GM18870 (cell line): ENCODE measurements around the gene ARHGEF10L.

Experiments
- ATAC-seq: cut with Tn5 transposase; IDR thresholded peaks from one replicate; pipeline ENCODE4 v1.9.1; 2021; ENCODE audit warnings: moderate library complexity; ENCODE audit not compliant: unreplicated experiment

Gene ARHGEF10L

DNA sequence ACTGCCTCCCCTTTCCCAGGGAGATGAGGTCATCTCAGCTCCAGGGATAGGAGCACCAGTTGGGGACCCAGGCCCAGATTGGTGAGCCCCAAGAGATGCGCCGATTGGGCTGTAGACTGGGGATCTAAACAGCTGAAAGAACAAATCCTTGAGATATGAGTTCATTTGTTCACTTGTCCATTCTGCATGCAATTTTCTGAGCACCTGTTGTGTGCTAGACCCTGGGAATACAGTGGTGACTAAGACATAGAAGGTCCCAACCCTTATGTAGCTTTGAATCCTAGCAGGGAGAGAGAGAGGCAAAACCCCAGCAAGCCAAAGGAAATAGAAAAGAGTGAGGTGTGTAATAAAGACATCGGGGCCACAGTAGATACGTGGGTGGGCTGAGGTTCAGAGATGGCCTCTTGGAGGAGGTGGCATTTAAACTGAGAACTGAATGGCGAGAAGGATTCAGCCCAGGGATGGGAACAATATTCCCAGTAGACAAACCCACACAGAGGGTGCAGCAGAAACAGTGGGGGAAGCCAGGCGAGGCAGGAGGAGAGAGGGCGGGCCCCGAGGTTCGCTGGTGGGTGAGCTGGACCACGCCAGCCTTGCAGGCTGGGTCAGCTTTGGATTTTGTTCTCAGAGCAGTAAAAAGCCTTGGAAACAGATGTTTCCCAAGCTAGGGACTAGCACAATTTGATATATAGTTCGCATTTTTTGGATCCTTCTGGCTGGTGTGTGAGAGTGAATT, 110.0 kb downstream of the ARHGEF10L start:
- no peak for ATAC-seq

DNA sequence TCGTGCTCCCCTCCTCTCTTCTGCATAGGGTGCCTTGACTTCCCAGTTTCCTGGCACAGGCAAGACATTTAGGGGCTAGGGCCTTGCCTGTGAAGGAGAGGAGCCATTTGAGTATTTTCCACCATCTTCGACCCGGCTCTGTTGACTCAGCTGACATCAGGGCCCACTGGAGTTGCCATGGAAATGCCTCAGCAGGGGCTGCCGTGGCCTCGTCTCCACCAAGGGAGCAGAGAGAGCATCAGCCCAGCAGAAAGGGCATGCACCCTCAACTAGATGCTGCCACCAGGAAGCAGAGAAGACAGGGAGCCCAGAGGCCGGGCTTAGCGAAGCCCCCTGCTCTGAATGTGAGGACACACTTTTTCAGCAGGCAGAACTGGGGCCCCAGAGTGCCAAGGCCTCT, 113.8 kb downstream of the ARHGEF10L start:
- no peak for ATAC-seq

DNA sequence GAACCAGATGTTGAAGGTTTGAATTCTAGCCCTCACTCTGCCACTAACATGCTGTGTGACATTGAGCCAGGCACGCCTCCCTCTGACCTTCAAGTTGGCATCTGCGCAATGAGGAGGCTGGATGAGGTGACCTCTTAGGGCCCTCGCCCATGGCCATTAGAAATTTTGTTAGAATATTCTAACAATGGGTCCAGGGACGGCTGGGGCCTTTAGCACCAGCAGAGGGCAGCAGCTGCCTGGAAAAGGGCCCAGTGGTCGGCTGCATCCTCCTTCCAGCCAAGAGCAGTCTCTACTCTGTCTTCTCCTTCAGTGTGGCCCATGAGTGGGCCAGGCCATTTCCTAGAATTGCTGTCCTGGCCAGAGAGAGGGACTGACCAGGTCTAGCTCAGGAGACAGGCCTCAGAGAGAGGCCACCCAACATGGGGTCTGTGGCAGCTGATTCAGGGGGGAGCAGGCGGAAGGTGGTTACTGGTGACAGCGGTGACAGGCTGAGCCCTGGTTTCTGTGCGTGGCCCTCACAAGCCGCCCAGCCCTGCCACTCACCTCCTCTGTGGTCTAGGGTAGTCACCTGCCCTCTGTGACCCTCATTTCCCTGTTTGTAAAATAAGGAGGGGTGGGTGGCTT, 114.3 kb downstream of the ARHGEF10L start:
- ATAC-seq: no peak

DNA sequence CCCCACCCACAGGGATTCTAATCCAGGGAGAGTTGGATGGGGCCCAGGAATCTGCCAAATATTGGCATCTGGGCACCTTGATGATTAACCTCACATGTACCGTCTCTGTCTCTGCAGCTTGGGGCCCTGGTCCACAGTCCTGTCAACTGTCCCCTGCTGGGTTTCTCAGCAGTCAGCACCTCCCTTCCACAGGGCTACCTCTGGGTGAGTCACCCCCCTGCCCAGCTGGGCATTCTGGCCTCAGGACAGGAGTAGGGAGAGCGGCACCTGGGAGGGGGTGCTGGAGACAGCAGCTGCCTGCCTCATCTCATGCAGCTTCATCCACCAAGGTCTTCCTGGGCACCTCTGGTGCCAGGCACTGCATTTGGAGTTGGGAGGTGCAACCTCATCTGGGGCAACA, 115.0 kb downstream of the ARHGEF10L start:
- no peak for ATAC-seq

DNA sequence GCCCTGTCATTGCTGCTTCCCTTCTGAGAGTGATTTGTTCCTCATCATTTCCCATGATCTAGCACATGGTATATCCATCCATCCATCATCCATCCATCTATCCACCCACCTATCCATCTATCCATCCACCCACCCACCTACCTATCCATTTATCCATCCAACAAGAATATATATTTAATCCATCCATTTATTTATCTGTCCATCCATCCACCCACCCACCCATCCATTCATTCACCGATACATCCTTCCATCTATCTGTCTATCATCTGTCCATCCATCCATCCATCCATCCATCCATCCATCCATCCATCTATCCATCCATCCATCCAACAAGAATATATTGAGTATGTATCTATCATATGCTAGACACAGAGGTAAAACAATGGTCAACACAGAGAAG, 115.7 kb downstream of the ARHGEF10L start:
- ATAC-seq: no peak

DNA sequence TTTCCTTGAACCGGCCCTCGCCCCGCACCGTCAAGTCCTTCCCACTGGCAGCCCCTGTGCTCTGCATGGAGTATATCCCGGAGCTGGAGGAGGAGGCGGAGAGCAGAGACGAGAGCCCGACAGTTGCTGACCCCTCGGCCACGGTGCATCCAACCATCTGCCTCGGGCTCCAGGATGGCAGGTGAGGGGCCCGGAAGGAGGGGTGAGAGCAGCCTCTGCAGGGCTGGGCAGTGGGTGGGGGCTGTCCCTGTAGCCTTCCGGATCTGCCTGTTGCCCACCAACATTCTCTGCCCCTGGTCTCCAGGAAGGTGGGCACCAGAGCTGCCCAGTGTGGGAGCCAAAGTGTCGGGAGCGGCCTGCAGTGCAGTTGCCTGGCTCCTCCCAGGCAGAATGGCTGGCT, 116.4 kb downstream of the ARHGEF10L start:
- no peak for ATAC-seq

DNA sequence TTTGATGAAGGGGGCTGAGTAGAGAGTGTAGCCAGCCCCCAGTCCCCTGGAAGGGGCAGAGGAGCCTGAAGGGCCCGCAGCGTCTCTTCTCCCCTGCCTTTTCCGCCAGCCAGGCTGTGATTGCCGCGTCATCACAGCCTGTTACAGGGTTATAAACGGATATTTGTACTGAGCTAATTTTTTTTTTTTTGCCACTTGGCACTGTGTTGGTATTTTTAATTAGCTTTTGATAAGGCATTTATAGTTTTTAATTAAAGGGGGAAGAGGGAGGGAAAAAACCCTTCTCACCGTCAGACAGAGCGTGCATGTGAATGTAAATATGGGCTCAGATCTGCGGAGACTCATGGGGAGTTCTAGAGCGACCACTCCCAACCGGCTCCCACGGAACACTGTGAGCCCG, 117.9 kb downstream of the ARHGEF10L start:
- no peak for ATAC-seq

DNA sequence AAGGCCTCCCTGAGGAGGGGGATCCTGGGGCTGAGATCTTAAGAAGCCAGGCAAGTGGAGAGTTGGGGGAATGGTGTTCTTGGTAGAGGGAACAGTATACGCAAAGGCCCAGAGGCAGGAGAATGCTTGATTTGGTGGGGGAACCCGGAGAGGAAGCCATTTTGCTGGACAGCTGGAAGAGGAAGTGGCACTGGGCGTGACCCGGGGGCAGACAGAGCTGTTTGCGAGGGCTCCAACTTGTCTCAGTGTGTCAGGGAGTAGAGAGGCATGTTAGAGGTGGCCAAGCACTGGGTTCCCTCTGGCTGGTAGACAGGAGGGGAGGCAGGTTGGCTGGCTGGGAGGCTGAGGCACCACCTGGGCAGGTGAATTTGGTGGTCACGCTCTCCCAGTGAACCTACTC, 119.3 kb downstream of the ARHGEF10L start:
- no peak for ATAC-seq

DNA sequence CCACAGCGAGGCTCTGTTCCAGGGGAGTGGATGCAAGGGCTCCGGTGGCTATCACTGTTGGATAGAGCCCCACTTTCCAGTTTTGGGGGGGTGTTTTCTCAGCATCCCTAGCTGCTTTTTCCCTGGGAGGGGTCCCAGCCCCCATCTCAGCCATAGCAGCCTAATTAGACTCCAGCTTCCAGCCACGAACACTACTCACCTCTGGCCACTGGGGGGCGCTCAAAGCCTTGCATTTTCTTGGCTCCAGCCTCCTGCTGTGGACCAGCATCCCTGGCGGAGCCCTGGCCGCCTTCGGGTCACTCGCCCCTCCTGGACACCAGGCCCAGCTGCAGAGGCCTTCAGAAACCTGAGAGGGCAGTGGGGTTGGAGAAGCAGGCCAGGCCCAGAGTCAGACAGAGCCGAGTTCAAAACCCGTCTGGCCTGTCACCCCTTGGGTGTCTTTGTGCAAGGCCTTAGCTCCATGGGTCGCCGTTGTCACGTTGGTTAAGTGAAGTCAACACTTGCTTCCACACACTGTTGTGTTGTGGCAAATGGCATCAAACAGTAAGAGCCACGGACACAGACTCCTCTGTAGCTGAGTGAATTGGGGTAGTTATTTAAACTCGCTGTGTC, 122.2 kb downstream of the ARHGEF10L start:
- ATAC-seq: no peak

DNA sequence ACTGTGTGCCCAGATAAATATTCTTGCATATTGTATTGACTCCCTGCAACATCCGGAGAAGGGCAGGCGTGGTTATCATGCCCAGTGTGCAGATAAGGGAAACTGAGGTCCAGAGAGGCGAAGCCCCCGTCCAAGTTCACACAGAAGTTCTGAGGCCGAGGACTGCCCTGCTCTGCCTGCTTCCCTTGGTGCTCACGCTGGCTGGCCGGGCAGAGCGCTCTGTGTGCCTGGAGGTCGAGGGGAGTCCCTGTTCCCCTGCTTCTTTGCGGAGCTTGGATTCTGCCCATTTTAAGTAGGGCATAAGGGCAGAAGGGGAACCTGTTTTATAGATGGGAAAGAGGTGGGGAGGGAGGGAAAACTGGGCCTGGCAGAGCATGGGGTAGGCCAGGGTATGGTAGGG, 122.8 kb downstream of the ARHGEF10L start:
- ATAC-seq: no peak

DNA sequence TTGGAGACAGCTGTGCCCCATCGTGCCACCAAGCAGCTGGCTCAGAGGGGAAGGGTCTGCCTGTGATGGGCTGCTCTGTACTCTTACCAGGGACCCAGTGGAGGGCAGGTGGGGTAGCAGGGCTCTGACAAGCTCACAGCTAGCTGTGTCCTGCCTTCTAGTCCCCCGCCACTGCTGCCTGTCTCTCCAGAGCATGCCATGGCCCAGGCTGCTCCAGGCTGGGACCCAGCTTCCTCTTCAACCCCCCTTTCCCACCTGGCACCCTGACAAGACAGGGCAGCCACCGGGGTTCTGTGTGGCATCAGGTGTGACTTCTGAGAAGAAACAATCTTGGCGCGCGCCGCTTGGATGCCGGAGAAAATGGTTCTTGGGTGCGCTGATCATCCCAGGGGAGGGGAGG, 123.3 kb downstream of the ARHGEF10L start:
- no peak for ATAC-seq

DNA sequence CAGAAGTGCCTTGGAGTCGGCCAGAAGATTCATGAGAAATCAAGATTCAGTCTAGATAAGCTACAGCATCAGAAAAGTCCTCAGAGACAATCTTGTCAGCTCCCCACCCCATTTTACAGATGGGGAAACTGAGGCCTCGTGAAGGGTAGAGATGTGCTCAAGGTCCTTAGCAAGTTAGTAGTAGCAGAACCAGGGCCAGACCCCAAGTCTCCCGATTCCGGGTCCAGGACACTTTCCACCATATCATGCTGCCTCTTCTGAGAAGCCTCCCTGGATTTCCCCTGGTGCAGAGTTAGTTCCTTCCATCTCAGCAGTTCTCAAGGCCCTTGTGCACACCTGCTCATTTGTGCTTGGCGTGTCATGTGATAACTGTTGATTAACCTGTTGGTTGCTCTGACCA, 124.1 kb downstream of the ARHGEF10L start:
- ATAC-seq: no peak

DNA sequence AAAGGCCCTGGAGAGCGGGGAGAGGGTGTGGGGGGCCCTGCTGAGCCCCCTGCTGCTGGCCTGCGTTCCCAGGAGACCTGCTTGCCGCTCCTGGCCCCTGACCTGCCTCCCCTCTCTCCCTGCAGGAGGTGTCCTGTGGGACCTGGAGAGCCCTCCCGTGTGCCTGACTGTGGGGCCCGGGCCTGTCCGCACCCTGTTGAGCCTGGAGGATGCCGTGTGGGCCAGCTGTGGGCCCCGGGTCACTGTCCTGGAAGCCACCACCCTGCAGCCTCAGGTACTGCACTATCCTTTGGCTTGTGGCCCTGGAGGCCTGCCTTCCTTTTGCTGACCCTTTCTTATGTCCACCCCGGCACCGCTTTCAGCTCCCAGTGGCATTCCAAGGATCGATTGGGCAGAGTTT, 124.8 kb downstream of the ARHGEF10L start:
- no peak for ATAC-seq

DNA sequence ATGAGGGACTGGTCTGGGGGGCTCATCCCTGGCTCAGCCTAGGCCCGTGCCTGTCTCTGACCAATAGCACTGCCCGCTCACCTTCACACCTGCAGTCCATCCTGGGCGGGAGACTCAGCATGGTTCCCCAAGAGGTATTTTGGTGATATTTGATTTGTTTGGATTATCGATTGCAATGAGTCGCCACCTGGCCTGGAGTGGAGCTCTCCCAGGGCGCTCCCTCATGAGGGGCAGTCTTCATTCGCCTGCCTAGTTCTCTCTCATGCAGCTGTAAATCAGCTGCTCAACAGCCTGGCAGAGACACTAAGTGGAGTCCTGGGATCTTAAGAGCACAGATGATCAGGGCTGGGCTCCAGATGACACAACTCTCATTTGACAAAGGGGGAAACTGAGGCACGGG, 125.6 kb downstream of the ARHGEF10L start:
- no peak for ATAC-seq

DNA sequence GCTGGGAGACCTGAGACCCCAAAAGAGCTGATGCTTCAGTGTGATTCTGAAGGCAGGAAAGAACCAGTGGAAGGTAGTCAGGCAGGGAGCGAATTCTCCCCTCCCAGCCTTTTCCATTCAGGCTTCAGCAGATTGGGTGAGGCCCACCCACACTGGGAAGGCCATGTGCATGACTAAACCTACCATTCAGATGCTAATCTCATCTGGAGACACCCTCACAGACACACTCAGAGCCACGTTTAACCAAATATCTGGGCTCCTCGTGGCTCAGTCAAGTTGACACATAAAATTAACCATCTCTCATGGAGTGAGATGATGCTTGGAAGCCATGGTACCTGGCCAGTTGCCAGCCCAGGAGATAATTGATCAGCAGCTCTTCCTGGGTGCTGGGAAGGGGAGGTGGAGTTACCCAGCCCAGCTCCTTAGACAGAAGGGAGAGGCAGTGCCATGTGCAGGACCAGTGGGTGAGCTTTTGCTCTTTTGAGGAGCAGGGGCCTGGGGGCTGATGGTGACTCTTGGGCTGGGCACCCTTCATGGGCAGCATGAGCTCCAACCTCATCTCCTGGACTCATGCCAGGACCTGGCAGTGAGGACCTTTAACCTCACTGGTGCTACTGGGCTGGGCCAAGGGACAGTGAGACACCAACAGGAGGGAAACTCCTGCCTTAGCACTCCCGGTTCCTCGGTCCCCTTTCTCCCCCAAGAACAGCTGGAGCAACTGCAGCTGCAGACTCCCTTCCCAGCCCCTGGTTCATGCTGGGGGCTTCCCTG, 126.6 kb downstream of the ARHGEF10L start:
- no peak for ATAC-seq

DNA sequence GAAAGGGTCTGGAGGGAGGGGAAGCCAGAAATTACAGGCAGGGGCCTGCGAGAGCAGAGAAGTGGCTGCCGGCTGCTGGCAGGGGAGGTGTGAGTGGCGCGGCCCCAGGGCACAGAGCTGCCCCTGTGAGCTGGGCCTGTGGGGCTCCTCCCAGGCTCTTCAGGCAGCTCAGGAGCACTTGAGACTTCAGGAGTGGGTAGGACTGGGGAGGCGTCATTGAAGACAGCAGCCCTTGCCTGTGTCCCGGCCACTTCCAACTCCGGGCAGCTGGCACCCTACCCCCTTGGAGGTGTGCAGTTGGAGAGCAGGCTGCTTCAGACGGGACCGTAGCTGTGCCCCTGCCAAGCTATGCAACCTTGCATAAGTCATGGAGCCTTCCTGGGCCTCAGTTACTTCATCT, 128.1 kb downstream of the ARHGEF10L start:
- ATAC-seq: no peak

DNA sequence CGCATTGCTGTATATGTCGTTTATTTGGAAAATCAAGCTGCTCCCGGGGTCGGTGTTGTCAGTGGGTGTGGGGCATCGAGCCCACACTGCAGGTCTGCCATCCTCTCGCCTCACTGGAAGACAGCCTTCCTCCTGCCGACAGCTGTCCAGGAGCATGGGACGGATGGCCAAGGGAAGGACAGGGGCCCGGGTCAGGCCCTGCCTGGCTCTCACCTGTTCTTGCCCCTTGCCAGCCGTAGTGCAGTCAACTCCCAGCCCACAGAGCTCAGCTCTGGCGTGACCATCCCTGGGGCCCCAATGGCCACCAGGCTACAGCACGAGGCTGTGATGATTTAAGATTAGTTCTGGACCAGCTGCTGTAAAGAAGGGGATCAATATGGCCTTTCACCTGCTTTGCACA, 128.7 kb downstream of the ARHGEF10L start:
- ATAC-seq: no peak

DNA sequence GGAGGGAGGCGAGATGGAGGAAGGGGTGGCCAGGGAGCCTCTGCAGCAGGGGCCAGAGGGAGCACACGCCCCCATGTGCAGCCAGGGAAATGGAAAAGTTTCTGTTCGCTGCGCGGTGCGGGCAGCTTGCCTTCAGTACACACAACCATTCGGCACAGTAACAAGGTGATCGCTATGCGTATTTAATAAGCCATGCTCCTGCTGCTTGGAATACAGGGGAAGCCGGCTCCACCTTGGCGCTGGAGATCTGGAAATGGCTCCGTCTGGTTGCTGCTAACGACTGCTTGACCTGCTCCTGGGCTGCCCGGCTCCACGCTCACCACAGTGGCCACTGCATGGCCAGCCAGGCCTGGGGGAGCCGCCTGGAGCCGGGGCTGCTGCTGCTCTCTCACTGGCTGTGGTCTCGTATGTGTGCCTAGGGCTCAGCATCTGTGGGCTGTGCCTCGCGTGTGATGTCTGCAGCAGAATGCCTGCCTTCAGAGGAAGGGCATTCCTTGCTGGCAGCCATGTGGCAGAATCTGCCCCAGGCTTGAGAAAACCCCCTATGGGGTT, 129.2 kb downstream of the ARHGEF10L start:
- ATAC-seq: no peak

DNA sequence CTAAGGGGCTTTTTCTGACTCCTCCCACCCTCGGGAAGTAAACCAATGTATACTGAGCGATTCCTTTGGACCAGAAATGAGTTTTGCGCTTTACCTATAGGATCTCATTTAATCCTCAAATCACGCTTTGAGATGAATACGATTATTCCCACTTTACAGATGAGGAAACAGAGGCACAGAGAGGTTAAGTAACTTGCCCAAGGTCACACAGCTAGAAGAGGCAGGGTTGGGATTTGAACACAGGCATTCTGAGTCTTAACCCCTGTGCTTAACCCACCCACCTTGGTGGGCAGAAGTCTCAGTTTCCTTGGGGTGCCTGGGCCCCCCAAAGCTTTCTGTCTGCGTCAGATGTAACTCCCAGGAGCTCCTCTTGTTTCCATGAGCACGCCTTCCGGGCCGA, 129.8 kb downstream of the ARHGEF10L start:
- no peak for ATAC-seq

DNA sequence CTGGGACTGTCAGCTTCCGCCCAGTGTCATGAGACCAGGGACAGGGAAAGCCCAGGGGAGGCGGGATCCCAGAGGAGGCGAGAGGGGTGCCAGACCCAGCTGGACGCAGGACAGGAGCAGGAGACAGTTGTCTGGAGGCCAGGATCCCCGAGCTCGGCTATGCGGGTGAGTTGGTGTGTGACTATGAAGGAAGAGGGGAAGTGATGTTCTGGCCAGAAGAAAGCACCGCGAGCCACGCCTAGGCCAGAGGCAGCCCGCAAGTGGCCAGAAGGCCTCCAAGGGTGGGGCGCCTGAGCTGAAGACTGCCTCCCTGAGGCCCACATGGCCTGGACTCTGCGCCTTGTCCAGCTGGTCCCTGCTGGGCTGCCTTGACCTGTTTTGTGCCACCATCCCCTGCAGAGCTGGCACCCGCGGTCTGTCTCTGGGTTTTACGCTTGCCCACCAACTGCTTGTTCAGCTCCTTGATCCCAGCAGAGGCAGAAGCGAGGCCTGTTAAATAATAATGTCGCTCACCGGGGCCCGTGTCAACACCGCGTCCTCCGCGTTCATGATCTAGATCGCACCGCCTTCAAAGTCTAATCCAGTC, 130.5 kb downstream of the ARHGEF10L start:
- no peak for ATAC-seq
